H1 (cell line): ENCODE measurements around the gene C20orf173. TPM values are rescaled to one million over a fixed set of nuclear protein-coding genes. Genes with fewer than 3 reads are reported as not detected.

Source experiments
- CTCF ChIA-PET: fragments of 300-600 bp; sonication (Branson Sonifier 250); formaldehyde crosslinking; loops from one replicate; lab custom pipeline; 2021; ENCODE audit not compliant: partially characterized antibody; lab: Charles Lee
- POLR2A ChIA-PET: fragments of 300-600 bp; sonication (Branson Sonifier 250); formaldehyde crosslinking; loops from one replicate; lab custom pipeline; 2021; ENCODE audit warnings: inconsistent platforms; ENCODE audit not compliant: partially characterized antibody; lab: Charles Lee
- DNase-seq, 2 experiments: peaks; one replicate each; pipeline versions ENCODE4 v3.0.0 to v3.0.0-alpha.2; 2010 to 2022; ENCODE audit warnings: low spot score in 2 of 2, low read depth in 1 of 2, mixed read lengths in 1 of 2
- FAIRE-seq: peaks from 2 replicates; lab custom pipeline; 2011; peaks lifted over from hg19 to GRCh38; lab: Jason Lieb, UNC
- H2AFZ ChIP-seq: 2 replicates; pipeline ENCODE4 v1.8.1; 2012; ENCODE audit warnings: low read length, inconsistent platforms
- H2AK5ac ChIP-seq: 2 replicates; pipeline ENCODE4 v1.6.1; 2013; ENCODE audit warnings: low read depth, low read length
- H2BK120ac ChIP-seq: replicated peaks from 2 replicates; pipeline ENCODE3; 2013; ENCODE audit warnings: low read depth, low read length, inconsistent platforms
- H2BK12ac ChIP-seq: 2 replicates; pipeline ENCODE4 v1.6.1; 2013; ENCODE audit warnings: low read depth, low read length
- H2BK15ac ChIP-seq: 2 replicates; pipeline ENCODE4 v1.6.1; 2013; ENCODE audit warnings: low read length
- H2BK20ac ChIP-seq: 2 replicates; pipeline ENCODE4 v1.6.1; 2013; ENCODE audit warnings: low read length
- H2BK5ac ChIP-seq: 2 replicates; pipeline ENCODE4 v1.6.1; 2013; ENCODE audit warnings: low read depth, low read length
- H3K14ac ChIP-seq: 2 replicates; pipeline ENCODE4 v1.6.1; 2013; ENCODE audit warnings: inconsistent platforms; ENCODE audit not compliant: insufficient read length
- H3K18ac ChIP-seq: 2 replicates; pipeline ENCODE4 v1.6.1; 2013; ENCODE audit warnings: low read length; ENCODE audit errors: extremely low read depth
- H3K23ac ChIP-seq: 2 replicates; pipeline ENCODE4 v1.6.1; 2013; ENCODE audit warnings: inconsistent platforms; ENCODE audit not compliant: insufficient read length
- H3K23me2 ChIP-seq: 2 replicates; pipeline ENCODE4 v1.6.1; 2013; ENCODE audit warnings: low read depth, low read length
- H3K27ac ChIP-seq: 2 replicates; pipeline ENCODE4 v1.6.1; 2011; ENCODE audit warnings: low read depth, low read length, inconsistent platforms
- H3K27me3 ChIP-seq, 4 experiments: replicated peaks in 1 of 4; 1 replicate in 1 of 4; 2 replicates in 3 of 4; pipeline versions ENCODE4 v1.6.1 to v1.8.1; 2011 to 2013; ENCODE audit warnings: low read length in 3 of 4, mild to moderate bottlenecking in 3 of 4, inconsistent platforms in 2 of 4, mixed read lengths in 2 of 4, moderate library complexity in 1 of 4; ENCODE audit not compliant: control insufficient read depth in 3 of 4, insufficient read depth in 3 of 4; ENCODE audit errors: extremely low read depth in 1 of 4
- H3K36me3 ChIP-seq, 4 experiments: 2 replicates each; pipeline versions ENCODE4 v1.6.1 to v1.8.1; 2011 to 2013; ENCODE audit warnings: mild to moderate bottlenecking in 4 of 4, low read length in 3 of 4, moderate library complexity in 2 of 4, control low read depth in 1 of 4, inconsistent platforms in 1 of 4; ENCODE audit not compliant: insufficient read depth in 4 of 4, control insufficient read depth in 2 of 4
- H3K4ac ChIP-seq: replicated peaks from 2 replicates; pipeline ENCODE3; 2013; ENCODE audit warnings: low read length, low read depth, mixed read lengths, inconsistent platforms; ENCODE audit not compliant: insufficient read length
- H3K4me1 ChIP-seq, 4 experiments: replicated peaks in 1 of 4; 1 replicate in 1 of 4; 2 replicates in 3 of 4; pipeline versions ENCODE4 v1.6.1 to v1.8.1; 2011 to 2013; ENCODE audit warnings: low read length in 3 of 4, inconsistent platforms in 2 of 4, mixed read lengths in 1 of 4; ENCODE audit not compliant: insufficient read depth in 4 of 4, control insufficient read depth in 3 of 4
- H3K4me2 ChIP-seq, 2 experiments: 2 replicates each; pipeline versions ENCODE4 v1.6.1 to v1.8.1; 2011 to 2013; ENCODE audit warnings: low read depth in 2 of 2, low read length in 2 of 2, control low read depth in 1 of 2, inconsistent platforms in 1 of 2, mild to moderate bottlenecking in 1 of 2; ENCODE audit not compliant: insufficient read depth in 1 of 2
- H3K4me3 ChIP-seq, 4 experiments: fragments of 200-600, 300-600 bp in 1 of 4; sonication (generic), shearing (Covaris generic), sonication (Bioruptor Twin) in 1 of 4; 2 replicates each; pipeline versions ENCODE4 v1.5.1 to v1.8.1; 2011 to 2016; ENCODE audit warnings: low read length in 4 of 4, low read depth in 3 of 4, control low read depth in 2 of 4, inconsistent platforms in 2 of 4, mild to moderate bottlenecking in 2 of 4, mixed read lengths in 1 of 4, moderate library complexity in 1 of 4; ENCODE audit not compliant: insufficient read depth in 2 of 4; ENCODE audit errors: extremely low read depth in 1 of 4
- H3K56ac ChIP-seq: replicated peaks from 2 replicates; pipeline ENCODE3; 2013; ENCODE audit warnings: low read depth, mild to moderate bottlenecking, mixed read lengths, low read length, inconsistent platforms; ENCODE audit not compliant: insufficient read length
- H3K79me1 ChIP-seq: 2 replicates; pipeline ENCODE4 v1.6.1; 2013; ENCODE audit warnings: low read depth, low read length, control low read depth
- H3K79me2 ChIP-seq, 2 experiments: 2 replicates each; pipeline versions ENCODE4 v1.6.1 to v1.8.1; 2012 to 2013; ENCODE audit warnings: low read length in 2 of 2, mild to moderate bottlenecking in 2 of 2, inconsistent platforms in 1 of 2; ENCODE audit not compliant: insufficient read depth in 2 of 2, control insufficient read depth in 1 of 2
- H3K9ac ChIP-seq, 4 experiments: replicated peaks in 1 of 4; 1 replicate in 1 of 4; 2 replicates in 3 of 4; pipeline versions ENCODE4 v1.6.1 to v1.8.1; 2011 to 2013; ENCODE audit warnings: low read depth in 3 of 4, low read length in 3 of 4, control low read depth in 2 of 4, mild to moderate bottlenecking in 2 of 4, moderate library complexity in 2 of 4, inconsistent platforms in 1 of 4; ENCODE audit errors: extremely low read depth in 1 of 4
- H3K9me3 ChIP-seq, 2 experiments: 2 replicates each; pipeline versions ENCODE4 v1.6.1 to v1.8.1; 2012 to 2013; ENCODE audit warnings: mild to moderate bottlenecking in 2 of 2, moderate library complexity in 2 of 2, control low read depth in 1 of 2, inconsistent platforms in 1 of 2, low read depth in 1 of 2, low read length in 1 of 2, mixed read lengths in 1 of 2; ENCODE audit not compliant: insufficient read depth in 2 of 2
- H4K20me1 ChIP-seq, 2 experiments: replicated peaks in 1 of 2; 2 replicates each; pipeline versions ENCODE3 to v1.8.1; 2011 to 2013; ENCODE audit warnings: inconsistent platforms in 2 of 2, low read length in 2 of 2, mild to moderate bottlenecking in 1 of 2; ENCODE audit not compliant: insufficient read depth in 2 of 2, control insufficient read depth in 1 of 2
- H4K5ac ChIP-seq: 2 replicates; pipeline ENCODE4 v1.6.1; 2013; ENCODE audit warnings: low read length, low read depth, mixed read lengths, inconsistent platforms; ENCODE audit not compliant: insufficient read length
- H4K8ac ChIP-seq: 2 replicates; pipeline ENCODE4 v1.8.0; 2013; ENCODE audit warnings: mild to moderate bottlenecking, moderate library complexity, low read length, inconsistent platforms; ENCODE audit not compliant: insufficient read depth; ENCODE audit errors: extremely low read depth
- H4K91ac ChIP-seq: replicated peaks from 2 replicates; pipeline ENCODE3; 2013; ENCODE audit warnings: low read length, mixed read lengths, inconsistent platforms; ENCODE audit not compliant: insufficient read length
- ASH2L ChIP-seq: fragments of 200-600, 300-600 bp; sonication (generic); IDR thresholded peaks from one replicate; pipeline ENCODE4 v1.7.1; 2017; ENCODE audit warnings: low read length
- CREB1 ChIP-seq: IDR thresholded peaks from 2 replicates; pipeline ENCODE4 v1.6.1; 2012; ENCODE audit warnings: inconsistent platforms
- EGR1 ChIP-seq: IDR thresholded peaks from 2 replicates; pipeline ENCODE4 v1.6.1; 2011; ENCODE audit warnings: low read depth, low read length, borderline replicate concordance
- GTF2F1 ChIP-seq: IDR thresholded peaks from 2 replicates; pipeline ENCODE4 v1.6.1; 2012; ENCODE audit warnings: low read depth, low read length, improper control_type of control experiment, borderline replicate concordance
- MAFK ChIP-seq: IDR thresholded peaks from 2 replicates; pipeline ENCODE4 v1.6.1; 2012; ENCODE audit warnings: low read depth, mild to moderate bottlenecking, improper control_type of control experiment, low read length
- NRF1 ChIP-seq: IDR thresholded peaks from 2 replicates; pipeline ENCODE4 v1.6.1; 2011; ENCODE audit warnings: mild to moderate bottlenecking, low read depth, low read length, improper control_type of control experiment
- POLR2A ChIP-seq, 2 experiments: IDR thresholded peaks; 1 replicate in 1 of 2; 2 replicates in 1 of 2; pipeline ENCODE4 v1.6.1; 2011; ENCODE audit warnings: low read depth in 2 of 2, low read length in 2 of 2, mild to moderate bottlenecking in 2 of 2; ENCODE audit errors: control extremely low read depth in 1 of 2
- RAD21 ChIP-seq, 2 experiments: IDR thresholded peaks in 1 of 2; conservative IDR thresholded peaks in 1 of 2; 2 replicates each; pipeline ENCODE4 v1.6.1; 2011; ENCODE audit warnings: low read depth in 2 of 2, low read length in 2 of 2, improper control_type of control experiment in 1 of 2, inconsistent platforms in 1 of 2, mild to moderate bottlenecking in 1 of 2, moderate library complexity in 1 of 2
- RBBP5 ChIP-seq: IDR thresholded peaks from 2 replicates; pipeline ENCODE4 v1.7.1; 2012; ENCODE audit warnings: low read depth, mild to moderate bottlenecking, inconsistent platforms, low read length, moderate library complexity, borderline replicate concordance
- TAF1 ChIP-seq: IDR thresholded peaks from 2 replicates; pipeline ENCODE4 v1.6.1; 2011; ENCODE audit warnings: mild to moderate bottlenecking, low read depth, low read length
- TBP ChIP-seq: IDR thresholded peaks from 2 replicates; pipeline ENCODE4 v1.6.1; 2011; ENCODE audit warnings: low read depth, low read length, improper control_type of control experiment
- YY1 ChIP-seq: IDR thresholded peaks from 2 replicates; pipeline ENCODE4 v1.6.1; 2011; ENCODE audit warnings: low read depth, mild to moderate bottlenecking, low read length
- WGBS, 2 experiments: shearing (Covaris generic) in 1 of 2; methylation state at CpG; one replicate each; pipeline versions ENCODE4 v1.1.6 to v1.1.7; 2013 to 2015; ENCODE audit warnings: low lambda C conversion rate in 2 of 2, mixed read lengths in 2 of 2, inconsistent platforms in 1 of 2, low coverage in 1 of 2, missing lambda C conversion rate in 1 of 2; ENCODE audit not compliant: insufficient replicate concordance in 2 of 2, insufficient coverage in 1 of 2, insufficient read length in 1 of 2; ENCODE audit errors: extremely low coverage in 1 of 2, missing lambda C conversion rate in 1 of 2; 5-methylcytosine and 5-hydroxymethylcytosine counted together
- polyA plus RNA-seq, 7 experiments: library from polyadenylated mRNA; depleted of rRNA in 3 of 7; stranded (reverse) in 5 of 7; unstranded in 2 of 7; fragments of >200 nt in 5 of 7; fragments of 200-250 nt in 2 of 7; gene quantifications; 1 replicate in 5 of 7; 2 replicates in 1 of 7; 4 replicates in 1 of 7; pipeline versions ENCODE4 v1.2.1 to v1.2.3, GENCODE V29; 2011 to 2013; ENCODE audit warnings: missing spikeins in 2 of 7, mixed read lengths in 2 of 7
- total RNA-seq: library from RNA; stranded (reverse); fragmentation: NEBNext Ultra II Directional; extraction: Animal tissue kit (Norgen Biotek cat#: 25700); gene quantifications from 2 replicates; pipeline ENCODE4 v1.2.1, GENCODE V29; 2021

Gene C20orf173
- total and polyA plus RNA-seq, 2 of the 8 experiments (the other 6 are each of a cell fraction or from before 2014, with no cell fraction given), result not detected

GRCh38 chr20:35492352-35492751 lies 37.1 kb downstream of the C20orf173 start:
- H3K4me1 ChIP-seq, result no peaks in the 10 kb centered on the region
- WGBS, 2 experiments, result 95 to 100% methylated on average over 1 to 6 of the region's 6 CpGs
- no peaks in the 10 kb centered on the region for H3K79me2 ChIP-seq
- no peak overlapping the region for H3K14ac ChIP-seq
- no peak overlapping the region for H2BK12ac ChIP-seq
- no peak overlapping the region for H2BK5ac ChIP-seq
- H3K36me3 ChIP-seq, result peaks cover 20 to 59% (median 44%) of the 10 kb centered on the region in 4 experiments
- no peak overlapping the region for H3K56ac ChIP-seq
- POLR2A ChIA-PET, result interaction anchor here (0.9 to 1.0 kb wide), 2 partner anchors 18 to 38 kb away, joined by 3 read pairs; no protein-coding TSS in a partner anchor
- no peak overlapping the region for H3K4ac ChIP-seq
- no peaks in the 10 kb centered on the region for H3K27me3 ChIP-seq
- TF ChIP-seq POLR2A (IDR thresholded peaks at IDR 0.05; ENCODE audit: control extremely low read depth in 1 of 2, low read depth in 2 of 2, low read length in 2 of 2), result no peak
- no peak for TF ChIP-seq TBP
- TF ChIP-seq YY1, result no peak
- TF ChIP-seq GTF2F1, result no peak
- no peak for TF ChIP-seq CREB1
- TF ChIP-seq NRF1, result no peak
- no peak for TF ChIP-seq ASH2L
- no peak for TF ChIP-seq TAF1
- no peak for TF ChIP-seq EGR1
- TF ChIP-seq RBBP5, result no peak
- no peak for TF ChIP-seq RAD21 (IDR thresholded peaks at IDR 0.05 in 1 of 2, conservative IDR thresholded peaks at IDR 0.05 in 1 of 2; ENCODE audit: low read depth in 2 of 2, low read length in 2 of 2)
- TF ChIP-seq MAFK, result no peak
- H3K79me1 ChIP-seq, result no peaks in the 10 kb centered on the region
- no peaks in the 10 kb centered on the region for H3K23me2 ChIP-seq
- H3K18ac ChIP-seq, result no peak overlapping the region
- H2BK120ac ChIP-seq, result no peak overlapping the region
- H4K5ac ChIP-seq, result no peak overlapping the region
- no peaks in the 10 kb centered on the region for H3K9me3 ChIP-seq
- no peak for DNase-seq
- peaks cover 0 to 2% of the 10 kb centered on the region in 2 experiments for H4K20me1 ChIP-seq
- no peak overlapping the region for H4K8ac ChIP-seq
- FAIRE-seq, result no peak
- H2AK5ac ChIP-seq, result no peak overlapping the region
- no peak overlapping the region for H3K23ac ChIP-seq
- H2BK15ac ChIP-seq, result no peak overlapping the region
- H4K91ac ChIP-seq, result no peak overlapping the region
- H3K4me2 ChIP-seq, result no peak overlapping the region
- no peak overlapping the region for H2BK20ac ChIP-seq
- no peak overlapping the region for H3K4me3 ChIP-seq
- H2AFZ ChIP-seq, result no peak overlapping the region
- no peak overlapping the region for H3K27ac ChIP-seq
- no peak overlapping the region for H3K9ac ChIP-seq
- CTCF ChIA-PET, result interaction anchor here (0.7 to 1.2 kb wide), 3 partner anchors 12 to 37 kb away, joined by 3 to 4 read pairs (median 3); partner anchors contain the start of gene CEP250
